Ovary (tissue), 3 donors: ENCODE measurements around the gene MESP1.

Experiments
- POLR2A ChIP-seq: fragments of 450-650 bp; IDR thresholded peaks from one replicate; pipeline ENCODE4 v1.6.1; 2017; ENCODE audit warnings: antibody characterized with exemption, mild to moderate bottlenecking, moderate library complexity
- TF ChIP-seq, protein P1 (sequence below), 3 donors: fragments of 450-650 bp in 2 of 3; fragments of 200-600 bp in 1 of 3; IDR thresholded peaks; one replicate each; pipeline versions ENCODE4 v1.5.1 to v1.8.0; 2016 to 2022; ENCODE audit warnings: antibody characterized with exemption in 3 of 3, mild to moderate bottlenecking in 1 of 3
- donor health status: DM: no; HTN: no; CAD: no.

DNA sequence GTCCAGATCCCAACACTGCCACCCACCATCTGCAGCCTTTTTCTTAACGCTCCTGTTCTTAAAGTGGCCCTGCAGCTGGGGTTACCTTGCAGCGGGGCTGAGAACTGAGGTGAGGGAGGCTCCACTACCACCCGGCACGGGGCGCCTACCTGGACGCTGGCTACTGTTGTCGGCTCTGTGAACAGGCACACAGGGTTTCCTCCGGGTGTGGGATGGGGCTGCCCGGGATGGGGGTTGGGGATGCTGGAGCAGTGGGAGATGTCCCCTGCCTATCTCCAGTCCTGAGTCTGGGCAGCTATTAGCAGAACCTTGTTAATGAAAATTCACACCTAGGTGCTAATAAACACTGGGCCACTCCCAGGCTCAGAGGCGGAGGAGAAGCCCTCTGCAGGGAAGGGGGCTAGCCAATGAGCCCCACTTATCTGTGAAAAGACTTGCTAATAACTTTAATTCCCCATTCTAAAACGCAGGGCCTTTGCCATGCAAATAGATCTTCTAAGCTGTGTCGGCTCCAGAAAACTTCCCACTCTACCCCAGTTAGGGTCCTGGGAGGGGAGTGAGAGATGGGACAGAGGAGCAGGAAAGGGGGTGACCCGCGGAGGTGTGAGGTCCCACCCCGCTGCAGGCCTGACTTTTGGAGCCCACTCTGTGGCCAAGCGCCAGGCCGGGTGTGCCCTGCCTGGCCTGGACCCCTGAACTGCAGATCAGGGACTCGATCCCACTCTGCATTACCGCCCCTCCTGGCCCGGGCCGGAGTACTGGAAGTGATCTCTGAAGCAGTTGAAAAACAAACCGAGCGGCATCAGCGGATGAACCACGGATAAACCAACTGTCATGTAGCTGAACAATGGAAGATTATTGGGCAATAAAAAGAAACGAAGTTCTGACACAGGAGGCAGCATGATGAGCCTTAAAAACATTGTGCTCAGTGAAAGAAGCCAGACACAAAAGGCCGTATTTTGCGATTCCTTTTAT lies 3.1 kb downstream of the MESP1 start:
- TF ChIP-seq, protein P1, sequence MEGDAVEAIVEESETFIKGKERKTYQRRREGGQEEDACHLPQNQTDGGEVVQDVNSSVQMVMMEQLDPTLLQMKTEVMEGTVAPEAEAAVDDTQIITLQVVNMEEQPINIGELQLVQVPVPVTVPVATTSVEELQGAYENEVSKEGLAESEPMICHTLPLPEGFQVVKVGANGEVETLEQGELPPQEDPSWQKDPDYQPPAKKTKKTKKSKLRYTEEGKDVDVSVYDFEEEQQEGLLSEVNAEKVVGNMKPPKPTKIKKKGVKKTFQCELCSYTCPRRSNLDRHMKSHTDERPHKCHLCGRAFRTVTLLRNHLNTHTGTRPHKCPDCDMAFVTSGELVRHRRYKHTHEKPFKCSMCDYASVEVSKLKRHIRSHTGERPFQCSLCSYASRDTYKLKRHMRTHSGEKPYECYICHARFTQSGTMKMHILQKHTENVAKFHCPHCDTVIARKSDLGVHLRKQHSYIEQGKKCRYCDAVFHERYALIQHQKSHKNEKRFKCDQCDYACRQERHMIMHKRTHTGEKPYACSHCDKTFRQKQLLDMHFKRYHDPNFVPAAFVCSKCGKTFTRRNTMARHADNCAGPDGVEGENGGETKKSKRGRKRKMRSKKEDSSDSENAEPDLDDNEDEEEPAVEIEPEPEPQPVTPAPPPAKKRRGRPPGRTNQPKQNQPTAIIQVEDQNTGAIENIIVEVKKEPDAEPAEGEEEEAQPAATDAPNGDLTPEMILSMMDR (IDR thresholded peaks at IDR 0.05), result no peak
- no peak for TF ChIP-seq POLR2A
